ENCODE measurements around the gene KMO. TPM values are rescaled to one million over a fixed set of nuclear protein-coding genes. Genes with fewer than 3 reads are reported as not detected.

Gene KMO
- total and polyA plus RNA-seq, 2 of the 8 experiments (the other 6 are each of a cell fraction or from before 2014, with no cell fraction given) = not detected

DNA sequence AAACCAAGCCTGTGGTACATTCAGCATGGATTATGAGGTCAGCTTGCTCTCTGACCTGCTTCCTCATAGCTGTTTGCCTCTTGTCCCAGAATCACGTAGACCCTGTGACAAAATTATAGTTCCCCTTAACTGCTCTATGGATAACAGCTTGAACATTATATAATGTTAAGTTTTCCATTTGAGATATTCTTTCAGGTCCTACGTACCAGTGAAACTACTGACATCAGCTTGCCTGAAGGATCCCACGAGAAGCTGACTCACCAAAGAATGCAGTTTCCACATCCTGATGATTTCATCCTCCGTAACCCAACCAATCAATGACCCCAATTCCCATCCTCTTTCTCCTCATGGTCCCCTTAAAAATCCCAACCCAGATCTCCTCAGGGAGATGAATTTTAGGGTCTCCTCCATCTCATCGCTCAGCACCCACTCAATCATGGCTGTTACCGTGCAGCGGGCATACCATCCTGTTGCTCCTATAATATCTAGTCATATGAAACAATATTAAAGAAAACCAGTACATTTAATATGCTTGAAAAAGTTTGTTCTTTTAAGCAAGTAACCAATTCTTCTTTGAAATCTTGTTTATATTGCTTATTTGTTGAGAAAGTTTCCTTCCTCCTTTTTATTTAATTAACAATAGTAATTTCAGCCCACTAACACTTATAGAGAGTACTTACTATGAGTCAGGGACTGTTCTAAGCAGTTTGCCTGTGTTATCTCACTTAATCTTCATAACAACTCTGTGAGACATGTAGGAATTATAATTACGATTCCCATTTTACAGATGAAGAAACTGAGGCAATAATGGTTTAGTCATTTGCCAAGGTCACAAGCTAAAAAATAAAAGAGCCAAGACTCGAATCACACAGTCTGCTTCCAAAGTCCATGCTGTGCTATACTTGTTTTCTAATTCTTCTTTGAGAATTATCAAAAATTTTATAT, 80.6 kb downstream of the KMO start:
- H3K4me2 ChIP-seq (ENCODE audit: insufficient read depth in 1 of 2, low read depth in 2 of 2, low read length in 2 of 2) = no peak overlapping the region
- H3K36me3 ChIP-seq (ENCODE audit: control insufficient read depth in 2 of 4, insufficient read depth in 4 of 4, low read length in 3 of 4) = no peaks in the 10 kb centered on the region
- peaks cover 2 to 3% of the 10 kb centered on the region in 2 experiments for H4K20me1 ChIP-seq (replicated peaks in 1 of 2; ENCODE audit: control insufficient read depth in 1 of 2, insufficient read depth in 2 of 2, low read length in 2 of 2)
- H3K4ac ChIP-seq (replicated peaks; ENCODE audit: insufficient read length, low read depth, low read length) = no peak overlapping the region
- no peak overlapping the region for H2AK5ac ChIP-seq (ENCODE audit: low read depth, low read length)
- TF ChIP-seq YY1 (IDR thresholded peaks at IDR 0.05; ENCODE audit: low read depth, low read length) (no peak), RBBP5 (IDR thresholded peaks at IDR 0.05; ENCODE audit: borderline replicate concordance, low read depth, low read length) (no peak), HDAC6 (IDR thresholded peaks at IDR 0.05; ENCODE audit: low read depth, low read length) (no peak), POLR2A (IDR thresholded peaks at IDR 0.05; ENCODE audit: control extremely low read depth in 1 of 2, low read depth in 2 of 2, low read length in 2 of 2) (no peak), TEAD4 (IDR thresholded peaks at IDR 0.05; ENCODE audit: low read depth, low read length) (no peak), ASH2L (IDR thresholded peaks at IDR 0.05; ENCODE audit: low read length) (no peak), KDM5A (IDR thresholded peaks at IDR 0.05; ENCODE audit: low read length) (no peak)
- TF ChIP-seq, protein P1, sequence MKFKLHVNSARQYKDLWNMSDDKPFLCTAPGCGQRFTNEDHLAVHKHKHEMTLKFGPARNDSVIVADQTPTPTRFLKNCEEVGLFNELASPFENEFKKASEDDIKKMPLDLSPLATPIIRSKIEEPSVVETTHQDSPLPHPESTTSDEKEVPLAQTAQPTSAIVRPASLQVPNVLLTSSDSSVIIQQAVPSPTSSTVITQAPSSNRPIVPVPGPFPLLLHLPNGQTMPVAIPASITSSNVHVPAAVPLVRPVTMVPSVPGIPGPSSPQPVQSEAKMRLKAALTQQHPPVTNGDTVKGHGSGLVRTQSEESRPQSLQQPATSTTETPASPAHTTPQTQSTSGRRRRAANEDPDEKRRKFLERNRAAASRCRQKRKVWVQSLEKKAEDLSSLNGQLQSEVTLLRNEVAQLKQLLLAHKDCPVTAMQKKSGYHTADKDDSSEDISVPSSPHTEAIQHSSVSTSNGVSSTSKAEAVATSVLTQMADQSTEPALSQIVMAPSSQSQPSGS (IDR thresholded peaks at IDR 0.05; ENCODE audit: low read length) = no peak
- no peak overlapping the region for H3K27ac ChIP-seq (ENCODE audit: low read depth, low read length)
- H3K18ac ChIP-seq (ENCODE audit: extremely low read depth, low read length) = no peak overlapping the region
- no peak overlapping the region for H2BK15ac ChIP-seq (ENCODE audit: low read length)
- H3K79me1 ChIP-seq (ENCODE audit: low read depth, low read length) = no peaks in the 10 kb centered on the region
- H3K23me2 ChIP-seq (ENCODE audit: low read depth, low read length) = no peaks in the 10 kb centered on the region
- no peak for DNase-seq (ENCODE audit: low read depth in 1 of 2, low spot score in 2 of 2)
- no peak overlapping the region for H2AFZ ChIP-seq (ENCODE audit: low read length)
- H3K23ac ChIP-seq (ENCODE audit: insufficient read length) = no peak overlapping the region
- H4K8ac ChIP-seq (ENCODE audit: extremely low read depth, insufficient read depth, low read length) = no peak overlapping the region
- no peak overlapping the region for H3K4me3 ChIP-seq (ENCODE audit: extremely low read depth in 1 of 4, insufficient read depth in 2 of 4, low read depth in 3 of 4, low read length in 4 of 4)
- H2BK120ac ChIP-seq (replicated peaks; ENCODE audit: low read depth, low read length) = no peak overlapping the region
- no peaks in the 10 kb centered on the region for H3K4me1 ChIP-seq (replicated peaks in 1 of 4; ENCODE audit: control insufficient read depth in 3 of 4, insufficient read depth in 4 of 4, low read length in 3 of 4)
- POLR2A ChIA-PET (ENCODE audit: partially characterized antibody) = no interaction called here
- no peak overlapping the region for H3K56ac ChIP-seq (replicated peaks; ENCODE audit: insufficient read length, low read depth, low read length)
- no peak overlapping the region for H3K9ac ChIP-seq (replicated peaks in 1 of 4; ENCODE audit: extremely low read depth in 1 of 4, low read depth in 3 of 4, low read length in 3 of 4)
- H4K5ac ChIP-seq (ENCODE audit: insufficient read length, low read depth, low read length) = no peak overlapping the region
- H4K91ac ChIP-seq (replicated peaks; ENCODE audit: insufficient read length, low read length) = no peak overlapping the region
- 89% methylated on average over 9 of the region's 9 CpGs; no CpG with 5 or more reads in 1 of the 2 experiments for WGBS, 2 experiments (ENCODE audit: extremely low coverage in 1 of 2, insufficient coverage in 1 of 2, insufficient read length in 1 of 2, insufficient replicate concordance in 2 of 2, low coverage in 1 of 2, low lambda C conversion rate in 2 of 2, missing lambda C conversion rate in 1 of 2)
- peaks cover 0 to 1% (median 0%) of the 10 kb centered on the region in 4 experiments; a peak in 1 of 7 replicates for H3K27me3 ChIP-seq (replicated peaks in 1 of 4; ENCODE audit: control insufficient read depth in 3 of 4, extremely low read depth in 1 of 4, insufficient read depth in 3 of 4, low read length in 3 of 4)
- H3K14ac ChIP-seq (ENCODE audit: insufficient read length) = no peak overlapping the region
- no peak overlapping the region for H2BK5ac ChIP-seq (ENCODE audit: low read depth, low read length)
- CTCF ChIA-PET (ENCODE audit: partially characterized antibody) = interaction anchor here (0.9 to 3.5 kb wide), 13 partner anchors 8 to 725 kb away, joined by 3 to 43 read pairs (median 8); no protein-coding TSS in a partner anchor
- H3K9me3 ChIP-seq (ENCODE audit: insufficient read depth in 2 of 2, low read depth in 1 of 2, low read length in 1 of 2) = no peaks in the 10 kb centered on the region
- FAIRE-seq = no peak
- H2BK20ac ChIP-seq (ENCODE audit: low read length) = no peak overlapping the region
- no peaks in the 10 kb centered on the region for H3K79me2 ChIP-seq (ENCODE audit: control insufficient read depth in 1 of 2, insufficient read depth in 2 of 2, low read length in 2 of 2)
- H2BK12ac ChIP-seq (ENCODE audit: low read depth, low read length) = no peak overlapping the region
